K562 (cell line): ENCODE measurements around the gene SPPL3.

Source experiments
- GABPA ChIP-seq: fragments of 200-800 bp; sonication (Bioruptor generic); conservative IDR thresholded peaks from 2 replicates; pipeline ENCODE4 v1.6.1; 2016; ENCODE audit warnings: low read depth, missing genetic modification characterization, missing compliant biosample characterization
- MAZ ChIP-seq, 2 experiments: fragments of 450-650 bp in 1 of 2; sonication (generic) in 1 of 2; formaldehyde crosslinking; IDR thresholded peaks in 1 of 2; conservative IDR thresholded peaks in 1 of 2; 2 replicates each; pipeline versions ENCODE4 v1.4.0 to v1.5.0; 2020; ENCODE audit warnings: mild to moderate bottlenecking in 1 of 2, missing genetic modification reagents in 1 of 2
- NFYB ChIP-seq: IDR thresholded peaks from 2 replicates; pipeline ENCODE4 v1.6.1; 2011; ENCODE audit warnings: mild to moderate bottlenecking, moderate library complexity; ENCODE audit not compliant: insufficient read length; ENCODE audit errors: extremely low read depth
- POLR2AphosphoS5 ChIP-seq: IDR thresholded peaks from 2 replicates; pipeline ENCODE4 v1.6.1; 2011; ENCODE audit warnings: mild to moderate bottlenecking, low read depth, low read length, moderate library complexity; ENCODE audit not compliant: control insufficient read depth, insufficient read depth
- TAF7 ChIP-seq: fragments of 450-650 bp; IDR thresholded peaks from 2 replicates; pipeline ENCODE4 v1.6.1; 2016; ENCODE audit warnings: missing genetic modification characterization, missing compliant biosample characterization
- TBP ChIP-seq: optimal IDR thresholded peaks from 2 replicates; pipeline ENCODE3; 2011; ENCODE audit warnings: low read depth, low read length, improper control_type of control experiment
- ZNF75A ChIP-seq: fragments of 450-650 bp; formaldehyde crosslinking; IDR thresholded peaks from 2 replicates; pipeline ENCODE4 v1.4.0; 2020; ENCODE audit warnings: mild to moderate bottlenecking

DNA sequence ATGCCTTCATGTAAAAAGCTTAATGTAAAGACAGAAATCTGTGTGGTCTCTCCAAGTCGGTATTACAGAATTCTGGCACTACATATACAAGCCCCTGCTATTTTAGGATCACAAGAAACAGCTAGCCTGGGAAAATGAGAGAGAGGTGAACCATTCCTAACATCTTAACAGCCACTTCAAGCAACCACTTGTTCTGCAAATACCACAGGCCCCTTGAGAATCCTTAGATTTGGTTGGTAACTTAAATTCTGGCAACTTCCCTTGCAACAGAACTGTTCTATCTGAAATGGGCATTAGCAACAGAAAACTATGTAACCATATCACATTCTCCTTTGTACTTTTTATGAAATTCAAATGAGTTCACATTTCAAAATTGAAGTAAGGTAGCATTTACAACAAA lies 68.5 kb downstream of the SPPL3 start:
- TF ChIP-seq TBP (no peak), ZNF75A (no peak), POLR2AphosphoS5 (no peak), NFYB (no peak), TAF7 (no peak), MAZ (CRISPR knock-in tag; conservative IDR thresholded peaks at IDR 0.05 in 1 of 2, IDR thresholded peaks at IDR 0.05 in 1 of 2) (no peak), GABPA (tag) (no peak)
